Cardiac fibroblast (primary cell): ENCODE measurements around the gene MYPN.
"Not testable (repeated sequence)": the region's sequence is repeated elsewhere in the genome, so short reads cannot be mapped to it uniquely, and the experiment has no call there.

Source experiments
- DNase-seq, 2 donors: peaks; one replicate each; pipeline versions ENCODE4 v3.0.0 to v3.0.0-alpha.2; 2010; ENCODE audit warnings: low read depth in 2 of 2
- H3K4me3 ChIP-seq, 2 donors: replicated peaks in 1 of 2; 1 replicate in 1 of 2; 2 replicates in 1 of 2; pipeline ENCODE4 v1.5.1; 2011; ENCODE audit warnings: low read depth in 2 of 2, low read length in 2 of 2, mild to moderate bottlenecking in 2 of 2, moderate library complexity in 1 of 2
- CTCF ChIP-seq: IDR thresholded peaks from one replicate; pipeline ENCODE4 v1.5.1; 2011; ENCODE audit warnings: low read depth, mild to moderate bottlenecking, low read length, inconsistent platforms

MYPN gene

GRCh38 chr10:68237173-68237572 lies 127.9 kb downstream of the MYPN start:
- H3K4me3 ChIP-seq: no peak overlapping the region
- no peak for TF ChIP-seq CTCF
- DNase-seq: no peak

GRCh38 chr10:68238371-68238770 lies 129.1 kb downstream of the MYPN start:
- DNase-seq: no peak
- TF ChIP-seq CTCF: no peak
- H3K4me3 ChIP-seq: no peak overlapping the region

GRCh38 chr10:68239069-68239468 lies 129.8 kb downstream of the MYPN start:
- no peak for DNase-seq
- no peak for TF ChIP-seq CTCF
- no peak overlapping the region for H3K4me3 ChIP-seq

- TF ChIP-seq CTCF: no peak
- DNase-seq: no peak
- H3K4me3 ChIP-seq: no peak overlapping the region
Observed at GRCh38 chr10:68239596-68240150, 130.4 kb downstream of the MYPN start.

GRCh38 chr10:68242051-68242450 lies 132.8 kb downstream of the MYPN start:
- TF ChIP-seq CTCF: no peak
- H3K4me3 ChIP-seq: no peak overlapping the region
- DNase-seq: no peak

GRCh38 chr10:68246397-68246796 lies 137.1 kb downstream of the MYPN start:
- H3K4me3 ChIP-seq, DNase-seq: not testable (repeated sequence)

GRCh38 chr10:68247931-68248330 lies 138.6 kb downstream of the MYPN start:
- H3K4me3 ChIP-seq: no peak overlapping the region
- DNase-seq: no peak
- TF ChIP-seq CTCF: no peak
